ENCODE measurements around the gene OLFM3.

OLFM3 gene

DNA sequence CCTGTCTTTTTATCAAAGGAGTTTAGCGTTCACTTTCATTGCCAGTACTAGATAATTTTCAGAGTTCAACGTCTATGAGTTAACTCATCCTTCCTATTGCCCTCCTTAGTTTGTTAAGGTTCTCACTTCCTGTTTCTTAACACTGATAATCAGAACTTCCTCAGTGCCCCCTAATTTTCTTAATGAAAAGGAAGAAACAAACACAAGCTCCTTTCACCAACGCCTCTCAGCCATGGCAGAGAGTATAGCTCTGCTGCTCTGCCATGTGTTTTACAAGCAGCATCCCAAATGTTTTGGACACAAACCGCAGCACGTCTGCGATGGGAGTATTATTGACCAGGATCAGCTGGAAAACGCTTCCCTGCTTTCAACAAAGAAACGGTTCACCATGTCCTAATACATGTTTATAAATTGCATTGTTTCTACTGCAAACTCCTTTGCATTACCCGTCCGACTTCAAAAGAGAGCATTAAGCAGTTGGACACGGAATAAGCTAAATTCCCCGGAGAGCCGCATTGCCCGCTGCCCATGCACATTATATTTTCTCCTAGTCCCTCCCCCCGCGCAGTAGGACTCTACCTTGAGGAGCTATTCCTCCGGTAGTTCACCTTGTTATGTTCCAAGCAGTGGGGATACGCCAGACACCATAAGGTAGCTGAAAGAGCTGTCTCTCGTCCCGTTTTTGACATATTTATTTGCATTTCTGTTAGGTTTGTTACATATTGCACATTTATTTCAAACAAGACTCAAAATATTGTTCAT, 561 bp downstream of the OLFM3 start:
- in situ Hi-C loops (cut with HindIII; ENCODE audit: low sequenced_read_pairs), result no loop called here
- TF ChIP-seq CTCF (IDR thresholded peaks at IDR 0.05; ENCODE audit: low read depth, low read length), result no peak
- no peak overlapping the region for H3K4me3 ChIP-seq (ENCODE audit: low read depth, low read length)
- no peak for DNase-seq (ENCODE audit: low read depth, low spot score)

- no peak for TF ChIP-seq CTCF (IDR thresholded peaks at IDR 0.05; ENCODE audit: low read depth, low read length)
- no peak overlapping the region for H3K4me3 ChIP-seq (ENCODE audit: low read depth, low read length)
- in situ Hi-C loops (cut with HindIII; ENCODE audit: low sequenced_read_pairs), result no loop called here
- no peak for DNase-seq (ENCODE audit: low read depth, low spot score)
Observed at GRCh38 chr1:101993710-101994109, 3.0 kb downstream of the OLFM3 start.

DNA sequence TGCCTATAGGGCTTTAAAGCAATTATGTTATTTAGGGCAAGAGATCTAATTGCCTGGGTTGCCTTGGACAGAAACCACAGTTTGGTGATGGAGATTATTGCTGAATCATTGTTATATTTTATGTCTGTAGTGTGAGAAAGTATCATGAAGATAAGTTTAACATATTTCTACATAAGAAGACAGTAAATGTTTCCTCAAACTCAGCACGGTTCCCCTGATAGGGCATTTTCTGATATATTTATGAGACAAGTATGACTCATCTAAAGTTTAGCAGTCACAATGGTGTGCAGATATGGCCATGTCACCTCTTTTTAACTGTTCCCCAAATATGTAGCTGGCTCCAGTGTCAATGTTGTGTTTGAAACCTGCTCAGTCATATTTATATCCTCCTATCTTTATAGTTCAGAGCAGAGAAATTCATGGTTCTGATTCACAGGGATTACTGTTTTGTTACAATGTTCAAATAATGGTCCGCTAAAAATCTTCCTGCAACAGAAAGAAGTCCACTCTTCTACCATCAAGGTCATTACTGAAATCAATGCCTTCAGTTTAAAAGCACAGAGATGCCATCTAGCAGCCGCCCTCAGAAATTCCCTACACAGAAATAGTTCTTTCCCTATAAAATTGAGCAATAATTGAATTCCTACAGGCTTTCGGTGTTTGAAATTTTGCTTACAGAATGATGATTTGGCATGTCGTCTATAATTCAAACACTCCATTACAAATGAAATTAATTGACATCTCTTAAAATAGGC, 3.7 kb downstream of the OLFM3 start:
- DNase-seq (ENCODE audit: low read depth, low spot score), result no peak
- TF ChIP-seq CTCF (IDR thresholded peaks at IDR 0.05; ENCODE audit: low read depth, low read length), result no peak
- H3K4me3 ChIP-seq (ENCODE audit: low read depth, low read length), result no peak overlapping the region
- in situ Hi-C loops (cut with HindIII; ENCODE audit: low sequenced_read_pairs), result no loop called here

DNA sequence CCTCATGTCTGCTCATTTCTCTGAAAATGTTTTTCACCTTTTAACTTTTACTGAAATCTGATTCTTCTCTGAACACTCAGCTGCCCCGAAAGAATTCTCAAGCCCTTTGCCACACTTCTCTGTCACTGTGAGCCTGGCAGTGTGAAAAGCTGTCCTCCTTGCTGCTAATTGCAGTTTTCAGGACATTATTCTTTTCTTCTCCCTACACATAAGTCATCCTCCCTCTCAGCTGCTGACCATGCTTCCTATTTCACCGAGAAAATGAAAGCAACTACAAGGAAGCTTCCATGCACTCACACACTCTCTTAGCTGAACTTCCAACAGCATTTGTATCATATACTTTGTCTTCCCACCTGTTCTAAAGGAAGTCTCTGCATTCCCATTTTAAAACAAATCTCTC, 15.8 kb downstream of the OLFM3 start:
- in situ Hi-C loops (cut with HindIII; ENCODE audit: low sequenced_read_pairs), result no loop called here
- H3K4me3 ChIP-seq (ENCODE audit: low read depth, low read length), result no peak overlapping the region
- no peak for TF ChIP-seq CTCF (IDR thresholded peaks at IDR 0.05; ENCODE audit: low read depth, low read length)
- DNase-seq (ENCODE audit: low read depth, low spot score), result no peak

GRCh38 chr1:101977266-101977665, 19.5 kb downstream of the OLFM3 start:
- no peak overlapping the region for H3K4me3 ChIP-seq (ENCODE audit: low read depth, low read length)
- in situ Hi-C loops (cut with HindIII; ENCODE audit: low sequenced_read_pairs), result no loop called here
- no peak for DNase-seq (ENCODE audit: low read depth, low spot score)
- no peak for TF ChIP-seq CTCF (IDR thresholded peaks at IDR 0.05; ENCODE audit: low read depth, low read length)

DNA sequence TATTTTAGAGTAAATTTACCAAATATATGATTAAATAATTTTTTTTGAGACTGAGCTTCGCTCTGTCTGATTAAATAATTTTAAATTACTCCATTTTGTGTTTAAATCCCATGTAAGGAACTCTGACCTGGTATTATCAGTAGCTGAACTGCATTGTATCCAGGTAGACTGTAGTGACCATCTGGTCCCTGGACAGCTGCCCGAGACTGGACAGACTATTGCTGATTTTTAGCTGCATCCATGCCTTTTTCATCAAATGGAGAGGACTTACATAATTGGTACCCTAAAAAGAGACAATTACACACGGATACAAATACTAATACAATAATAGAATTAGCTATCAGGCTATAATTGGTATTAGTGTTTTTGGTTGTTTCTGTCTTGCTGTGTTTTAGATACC, 20.6 kb downstream of the OLFM3 start:
- no peak overlapping the region for H3K4me3 ChIP-seq (ENCODE audit: low read depth, low read length)
- no peak for DNase-seq (ENCODE audit: low read depth, low spot score)
- in situ Hi-C loops (cut with HindIII; ENCODE audit: low sequenced_read_pairs), result no loop called here
- no peak for TF ChIP-seq CTCF (IDR thresholded peaks at IDR 0.05; ENCODE audit: low read depth, low read length)
